ENCODE data around the gene CRYZL1.

- no peak for TF ChIP-seq POLR2A (IDR thresholded peaks at IDR 0.05)
- no peak for TF ChIP-seq CTCF (IDR thresholded peaks at IDR 0.05)
Measured at GRCh38 chr21:33684068-33684467, 42.5 kb upstream of the CRYZL1 start.

All from lower leg skin (tissue), 3 donors.